ENCODE measurements around the gene CCDC34. TPM values are rescaled to one million over a fixed set of nuclear protein-coding genes. Genes with fewer than 3 reads are reported as not detected.

CCDC34 gene
- total and polyA plus RNA-seq, 3 donors from 2014 or later, result 15.2 to 40.9 (median 24.2) TPM

DNA sequence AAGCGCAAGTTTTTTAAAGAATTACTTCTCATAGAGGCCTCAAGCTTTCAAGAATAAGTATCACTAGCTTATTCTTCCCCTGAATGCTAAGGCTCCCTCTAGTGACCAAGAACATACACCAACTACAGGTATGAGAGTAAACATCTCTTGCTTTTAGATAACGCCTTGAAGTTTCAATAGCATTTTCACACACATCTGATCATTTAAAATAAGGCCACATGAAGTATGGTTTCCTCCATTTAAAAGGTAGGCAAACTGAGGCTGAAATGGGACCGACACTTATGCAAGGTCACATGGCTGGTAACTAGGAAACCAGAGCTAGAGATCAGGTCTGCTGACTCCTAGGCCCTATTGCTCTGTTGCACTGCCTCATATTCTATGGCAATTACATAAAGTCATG is 66.5 kb downstream of the CCDC34 start:
- Histone ChIP-seq H3K4me1 (peaks cover 4% of the 10 kb centered on the region), H3K27ac (no peak overlapping the region), H3K9me3 (no peaks in the 10 kb centered on the region), H3K27me3 (no peaks in the 10 kb centered on the region), H3K36me3 (ENCODE audit: low read depth, missing control alignments) (no peaks in the 10 kb centered on the region), H3K4me3 (no peak overlapping the region)
- WGBS, 2 donors, result 69 to 77% methylated on average over 3 of the region's 3 CpGs
- TF ChIP-seq CTCF (IDR thresholded peaks at IDR 0.05) (peak; percentile 30 to 51 (median 35)), POLR2A (IDR thresholded peaks at IDR 0.05) (no peak)
- DNase-seq, result no peak
- intact Hi-C loops (cut with DNase I; ENCODE audit: low total_unique reads), result loop anchor here (5.0 to 10.0 kb wide), 3 partner anchors 92 to 188 kb away; no protein-coding TSS in a partner anchor

DNA sequence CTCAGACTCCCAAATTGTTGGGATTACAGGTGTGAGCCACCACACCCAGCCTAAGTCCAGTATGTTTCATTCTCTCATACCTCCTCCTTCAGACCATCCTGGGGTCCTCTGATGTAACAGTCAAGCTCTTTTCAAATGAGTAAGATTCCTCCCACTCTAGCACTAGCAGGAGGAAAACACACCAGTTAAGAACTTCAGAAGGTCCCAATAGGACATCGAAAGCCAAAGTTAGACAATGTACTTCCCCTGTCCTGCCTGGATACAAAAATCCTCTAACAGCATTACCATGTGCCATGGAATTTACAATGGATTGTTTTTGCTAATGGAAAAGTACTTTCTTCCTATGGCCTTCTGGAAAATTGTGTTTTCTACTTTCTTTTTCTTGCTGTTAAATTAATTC is 67.1 kb downstream of the CCDC34 start:
- Histone ChIP-seq H3K4me1 (peaks cover 4% of the 10 kb centered on the region), H3K27ac (no peak overlapping the region), H3K36me3 (ENCODE audit: low read depth, missing control alignments) (no peaks in the 10 kb centered on the region), H3K4me3 (no peak overlapping the region), H3K9me3 (no peaks in the 10 kb centered on the region), H3K27me3 (no peaks in the 10 kb centered on the region)
- intact Hi-C loops (cut with DNase I; ENCODE audit: low total_unique reads), result loop anchor here (5.0 to 10.0 kb wide), 3 partner anchors 91 to 189 kb away; no protein-coding TSS in a partner anchor
- 60 to 86% methylated on average over 1 of the region's 1 CpG for WGBS, 2 donors
- TF ChIP-seq CTCF (IDR thresholded peaks at IDR 0.05) (no peak), POLR2A (IDR thresholded peaks at IDR 0.05) (no peak)
- DNase-seq, result no peak

DNA sequence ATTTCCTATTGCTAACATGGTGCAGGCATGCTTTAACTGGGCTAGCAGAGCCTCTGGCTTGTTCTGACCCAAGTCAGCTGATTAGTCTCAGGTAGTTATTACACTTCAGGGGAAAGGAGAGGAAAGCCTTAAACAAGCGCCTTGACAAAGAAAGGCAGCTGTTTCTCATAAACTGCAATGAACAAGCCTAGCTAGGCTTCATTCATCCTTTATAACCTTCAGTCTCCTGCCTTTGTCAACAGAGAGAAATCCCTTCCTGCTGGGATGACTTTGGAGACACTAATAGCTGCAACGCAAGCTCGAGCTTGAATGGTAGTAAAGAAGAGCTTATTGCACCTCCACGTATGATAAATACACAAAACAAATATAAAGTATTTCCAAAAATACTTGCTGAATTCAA is 68.4 kb downstream of the CCDC34 start:
- TF ChIP-seq POLR2A (IDR thresholded peaks at IDR 0.05) (no peak), CTCF (IDR thresholded peaks at IDR 0.05) (no peak)
- H3K9me3 ChIP-seq, result no peaks in the 10 kb centered on the region
- H3K27ac ChIP-seq, result no peak overlapping the region
- H3K4me1 ChIP-seq, result peaks cover 4% of the 10 kb centered on the region
- H3K36me3 ChIP-seq (ENCODE audit: low read depth, missing control alignments), result no peaks in the 10 kb centered on the region
- 89 to 92% methylated on average over 4 of the region's 4 CpGs for WGBS, 2 donors
- intact Hi-C loops (cut with DNase I; ENCODE audit: low total_unique reads), result loop anchor here (5.0 to 10.0 kb wide), 3 partner anchors 90 to 190 kb away; no protein-coding TSS in a partner anchor
- H3K27me3 ChIP-seq, result no peaks in the 10 kb centered on the region
- H3K4me3 ChIP-seq, result no peak overlapping the region
- DNase-seq, result no peak

DNA sequence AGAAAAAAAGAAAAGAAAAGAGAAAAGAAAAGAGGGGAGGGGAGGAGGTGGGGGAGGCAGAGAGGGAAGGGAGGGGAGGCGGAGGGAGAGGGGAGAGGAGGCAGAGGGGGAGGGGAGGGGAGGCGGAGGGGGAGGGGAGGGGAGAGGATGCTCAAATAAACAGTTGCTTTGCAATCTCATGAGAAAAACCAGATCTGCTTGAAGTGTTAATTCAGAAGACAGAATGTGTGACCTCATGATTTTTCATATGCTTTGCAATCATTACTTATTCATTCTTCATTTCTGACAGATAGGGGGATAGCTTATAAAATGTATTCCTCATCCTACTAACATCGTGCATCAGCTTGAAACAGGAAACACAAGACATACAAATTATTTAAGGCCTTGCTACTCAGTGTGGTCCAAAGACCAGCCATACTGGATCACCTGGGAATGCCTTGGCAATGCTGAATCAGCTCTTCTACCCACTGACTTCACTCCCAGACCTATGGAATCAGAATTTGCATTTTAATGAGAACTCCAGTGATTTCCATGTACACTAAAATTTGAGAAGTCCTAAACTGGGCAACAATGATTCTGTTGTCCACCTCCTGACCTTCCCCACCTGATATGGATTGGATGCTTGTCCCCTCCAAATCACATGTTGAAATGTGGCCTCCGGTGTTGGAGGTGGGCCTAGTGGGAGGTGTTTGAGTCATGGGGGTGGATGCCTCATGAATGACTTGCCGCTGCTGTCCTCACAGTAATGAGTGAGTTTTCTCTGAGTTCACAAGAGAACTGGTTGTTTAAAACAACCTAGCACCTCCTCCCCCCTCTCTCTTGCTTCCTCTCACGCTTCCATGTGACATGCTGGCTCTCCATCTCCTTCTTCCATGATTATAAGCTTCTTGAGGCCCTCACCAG is 69.2 kb downstream of the CCDC34 start:
- Histone ChIP-seq H3K27ac (no peak overlapping the region), H3K4me1 (peaks cover 4% of the 10 kb centered on the region), H3K4me3 (no peak overlapping the region), H3K9me3 (no peaks in the 10 kb centered on the region), H3K36me3 (ENCODE audit: low read depth, missing control alignments) (no peaks in the 10 kb centered on the region), H3K27me3 (no peaks in the 10 kb centered on the region)
- WGBS, 2 donors, result 77 to 92% methylated on average over 6 of the region's 6 CpGs
- intact Hi-C loops (cut with DNase I; ENCODE audit: low total_unique reads), result loop anchor here (10.0 kb wide), 2 partner anchors 89 to 191 kb away; no protein-coding TSS in a partner anchor
- TF ChIP-seq CTCF (IDR thresholded peaks at IDR 0.05) (no peak), POLR2A (IDR thresholded peaks at IDR 0.05) (no peak)
- DNase-seq, result no peak

All from testis (tissue), 3 donors.